Heart left ventricle (tissue), 16 donors: ENCODE results near the gene MID2. TPM values are rescaled to one million over a fixed set of nuclear protein-coding genes. Genes with fewer than 3 reads are reported as not detected.

Experiments used
- ATAC-seq, 4 donors: fragments of 200-7000 bp; cut with Tn5 transposase; one replicate each; pipeline ENCODE4 v1.9.1; 2020 to 2022; ENCODE audit warnings: moderate library complexity in 4 of 4, mild to moderate bottlenecking in 3 of 4, moderate number of reproducible peaks in 1 of 4
- DNase-seq, 5 donors: peaks; one replicate each; pipeline ENCODE4 v3.0.0-alpha.2; 2020
- H3K27ac ChIP-seq, 12 donors: fragments of 200-600 bp; sonication (generic) in 4 of 12; one replicate each; pipeline versions ENCODE4 v1.5.0 to v1.8.0; 2016 to 2022; ENCODE audit warnings: mild to moderate bottlenecking in 2 of 12
- H3K27me3 ChIP-seq, 9 donors: fragments of 200-600 bp; sonication (generic) in 2 of 9; one replicate each; pipeline versions ENCODE4 v1.5.1 to v1.8.0; 2016 to 2022; ENCODE audit warnings: mild to moderate bottlenecking in 3 of 9
- H3K36me3 ChIP-seq, 9 donors: fragments of 200-600 bp; sonication (generic) in 2 of 9; one replicate each; pipeline versions ENCODE4 v1.5.0 to v1.8.0; 2018 to 2022; ENCODE audit warnings: mild to moderate bottlenecking in 2 of 9
- H3K4me1 ChIP-seq, 12 donors: fragments of 200-600 bp; sonication (generic) in 4 of 12; one replicate each; pipeline versions ENCODE4 v1.5.0 to v1.8.0; 2016 to 2022; ENCODE audit warnings: mild to moderate bottlenecking in 3 of 12
- H3K4me3 ChIP-seq, 12 donors: fragments of 200-600 bp; sonication (generic) in 4 of 12; one replicate each; pipeline versions ENCODE4 v1.5.0 to v1.8.0; 2017 to 2022; ENCODE audit warnings: mild to moderate bottlenecking in 9 of 12, moderate library complexity in 4 of 12
- H3K9me3 ChIP-seq, 12 donors: fragments of 200-600 bp; sonication (generic) in 4 of 12; one replicate each; pipeline versions ENCODE4 v1.5.0 to v1.8.0; 2016 to 2022; ENCODE audit warnings: mild to moderate bottlenecking in 1 of 12
- CTCF ChIP-seq, 12 donors: fragments of 200-600 bp; sonication (generic) in 4 of 12; IDR thresholded peaks; one replicate each; pipeline versions ENCODE4 v1.5.0 to v1.8.0; 2018 to 2022; ENCODE audit warnings: antibody characterized with exemption in 12 of 12, mild to moderate bottlenecking in 5 of 12
- POLR2A ChIP-seq, 2 donors: fragments of 450-650 bp; IDR thresholded peaks; one replicate each; pipeline ENCODE4 v1.6.1; 2017; ENCODE audit warnings: antibody characterized with exemption in 2 of 2, mild to moderate bottlenecking in 2 of 2, moderate library complexity in 2 of 2
- WGBS, 4 donors: extraction: QIAGEN DNeasy Blood & Tissue Kit in 2 of 4; methylation state at CpG; one replicate each; pipeline versions ENCODE4 v1.1.5 to v1.1.7; 2013 to 2018; 5-methylcytosine and 5-hydroxymethylcytosine counted together
- intact Hi-C, 10 donors: fragments of 100-400 bp; cut with DNase I; formaldehyde crosslinking; loops; one replicate each; pipeline versions ENCODE4 v1.11.1 to v1.14.2; 2022
- polyA plus RNA-seq, 2 donors: library from polyadenylated mRNA; stranded (reverse); fragments of 200-250 nt; gene quantifications; one replicate each; pipeline ENCODE4 v1.2.3, GENCODE V29; 2013
- total RNA-seq, 9 donors: library from RNA; depleted of rRNA in 2 of 9; stranded (reverse); fragments of >200 nt in 2 of 9; fragmentation: NEBNext Ultra II Directional in 3 of 9; extraction: Animal tissue kit (Norgen Biotek cat#: 25700) in 3 of 9; gene quantifications; one replicate each; pipeline versions ENCODE4 v1.1.0 to v1.2.4, GENCODE V29; 2016 to 2023
- donor health status: ischemic (EF 13 %, LVEDD 7.1; RV severe dilation, severe dysfunction).
- donor health status: healthy with polysubstance abuse.
- donor health status: DM: no; HTN: yes; CAD: no.
- donor health status: DM: no; HTN: no; CAD: no.
- donor health status: ischemic (EF 25% LVEDD 6.9; RV normal size, moderate dysfunction).
- donor health status: ischemic (EF 25% LVEDD 5.7; RV mildly dilated, moderate dysfunction).
- donor health status: healthy.
- donor health status: DM: yes; HTN: yes; CAD: no.
- donor health status: ischemic (EF 35%, LVEDD 5.7; RV mildly dilated, moderate dysfunction).
- donor health status: nonischemic (EF 11% LVEDD 7.7; RV severe dilation, severe dysfunction).
- donor health status: DM: yes; HTN: yes; CAD: no.
- donor health status: PGD.
- donor health status: ischemic (EF 29% LVEDD 5.4; RV normal size, mild dysfunction).
- donor health status: nonischemic (EF 23%, LVEDD 6.1; RV moderate dilation, normal function).

MID2 gene
- total and polyA plus RNA-seq, 11 donors: 0.53 to 16.2 (median 4.2) TPM

- no peak for TF ChIP-seq POLR2A (IDR thresholded peaks at IDR 0.05)
- no peak for TF ChIP-seq CTCF (IDR thresholded peaks at IDR 0.05)
- peaks cover 0 to 3% (median 0%) of the 10 kb centered on the region in 9 donors for H3K36me3 ChIP-seq
- DNase-seq (no peak), ATAC-seq (no peak)
- WGBS, 4 donors: 84 to 98% (median 92%) methylated on average over 1 of the region's 1 CpG
- H3K9me3 ChIP-seq: no peaks in the 10 kb centered on the region
- H3K4me3 ChIP-seq: no peak overlapping the region
- intact Hi-C loops: no loop called here
- no peaks in the 10 kb centered on the region for H3K4me1 ChIP-seq
- H3K27ac ChIP-seq: no peak overlapping the region
- peaks cover 0 to 31% (median 0%) of the 10 kb centered on the region in 9 donors for H3K27me3 ChIP-seq
These were observed 108.6 kb downstream of the MID2 start for GRCh38 chrX:107934262-107934661.

- 39 to 50% (median 47%) methylated on average over 7 of the region's 7 CpGs for WGBS, 4 donors
- TF ChIP-seq CTCF (IDR thresholded peaks at IDR 0.05) (no peak), POLR2A (IDR thresholded peaks at IDR 0.05) (no peak)
These were observed 109.5 kb downstream of the MID2 start for GRCh38 chrX:107935200-107935599.

GRCh38 chrX:107935664-107936433 lies 110.2 kb downstream of the MID2 start:
- Histone ChIP-seq H3K27ac (no peak overlapping the region), H3K36me3 (peaks cover 0 to 2% (median 0%) of the 10 kb centered on the region in 9 donors), H3K27me3 (peaks cover 0 to 28% (median 0%) of the 10 kb centered on the region in 9 donors), H3K9me3 (no peaks in the 10 kb centered on the region), H3K4me1 (no peaks in the 10 kb centered on the region), H3K4me3 (peak overlapping the region in 7 of 12 donors; percentile 7 to 39 (median 20))
- 7 to 50% (median 28%) methylated on average over 48 of the region's 48 CpGs for WGBS, 4 donors
- peak in 1 of 5 donors; percentile 15 for DNase-seq
- TF ChIP-seq CTCF (IDR thresholded peaks at IDR 0.05) (no peak), POLR2A (IDR thresholded peaks at IDR 0.05) (no peak)
- ATAC-seq: peak in 1 of 4 donors; percentile 22
- intact Hi-C loops: no loop called here

More at GRCh38 chrX:107935200-107935599, 109.5 kb downstream of the MID2 start:
- H3K36me3 ChIP-seq: peaks cover 0 to 3% (median 0%) of the 10 kb centered on the region in 9 donors
- DNase-seq (peak in 1 of 5 donors; percentile 17), ATAC-seq (no peak)
- H3K4me1 ChIP-seq: no peaks in the 10 kb centered on the region
- no peak overlapping the region for H3K27ac ChIP-seq
- intact Hi-C loops: no loop called here
- H3K4me3 ChIP-seq: peak overlapping the region in 2 of 12 donors; percentile 9 to 14
- H3K27me3 ChIP-seq: peaks cover 0 to 28% (median 0%) of the 10 kb centered on the region in 9 donors
- no peaks in the 10 kb centered on the region for H3K9me3 ChIP-seq

GRCh38 chrX:107936434-107936730 lies 110.7 kb downstream of the MID2 start:
- no peak for ATAC-seq
- TF ChIP-seq CTCF (IDR thresholded peaks at IDR 0.05) (no peak), POLR2A (IDR thresholded peaks at IDR 0.05) (no peak)
- H3K4me1 ChIP-seq: no peaks in the 10 kb centered on the region
- peaks cover 0 to 25% (median 0%) of the 10 kb centered on the region in 9 donors for H3K27me3 ChIP-seq
- intact Hi-C loops: no loop called here
- DNase-seq: no peak
- H3K36me3 ChIP-seq: no peaks in the 10 kb centered on the region
- no peak overlapping the region for H3K4me3 ChIP-seq
- 34 to 67% (median 50%) methylated on average over 16 of the region's 16 CpGs for WGBS, 4 donors
- H3K9me3 ChIP-seq: no peaks in the 10 kb centered on the region
- H3K27ac ChIP-seq: no peak overlapping the region
